Islet precursor cell (in vitro differentiated cells): ENCODE measurements around the gene TIMM10.
"Not testable (repeated sequence)": the region's sequence is repeated elsewhere in the genome, so short reads cannot be mapped to it uniquely, and the experiment has no call there.

Experiments used
- DNase-seq: peaks from one replicate; pipeline ENCODE4 v3.0.0-alpha.2; 2018

TIMM10 gene

GRCh38 chr11:57541169-57541568, 10.6 kb upstream of the TIMM10 start:
- DNase-seq, result no peak

DNA sequence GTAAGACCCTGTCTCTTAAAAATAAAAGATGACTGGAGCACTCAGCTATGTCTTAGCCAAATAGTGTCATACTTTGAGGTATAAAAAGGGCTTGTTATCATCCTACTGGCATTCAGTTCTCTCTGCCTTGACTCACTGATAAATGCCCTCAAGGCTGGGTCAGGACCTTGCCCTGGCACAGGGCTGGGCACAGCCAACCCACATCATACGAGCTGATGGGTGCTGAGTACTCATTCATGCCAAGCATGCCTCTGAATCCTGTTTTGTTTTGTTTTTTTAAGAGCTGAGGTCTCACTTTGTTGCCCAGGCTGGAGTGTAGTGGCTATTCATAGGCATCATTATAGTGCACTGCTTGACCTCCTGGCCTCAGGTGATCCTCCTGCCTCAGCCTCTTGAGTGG, 8.8 kb upstream of the TIMM10 start:
- no peak for DNase-seq

DNA sequence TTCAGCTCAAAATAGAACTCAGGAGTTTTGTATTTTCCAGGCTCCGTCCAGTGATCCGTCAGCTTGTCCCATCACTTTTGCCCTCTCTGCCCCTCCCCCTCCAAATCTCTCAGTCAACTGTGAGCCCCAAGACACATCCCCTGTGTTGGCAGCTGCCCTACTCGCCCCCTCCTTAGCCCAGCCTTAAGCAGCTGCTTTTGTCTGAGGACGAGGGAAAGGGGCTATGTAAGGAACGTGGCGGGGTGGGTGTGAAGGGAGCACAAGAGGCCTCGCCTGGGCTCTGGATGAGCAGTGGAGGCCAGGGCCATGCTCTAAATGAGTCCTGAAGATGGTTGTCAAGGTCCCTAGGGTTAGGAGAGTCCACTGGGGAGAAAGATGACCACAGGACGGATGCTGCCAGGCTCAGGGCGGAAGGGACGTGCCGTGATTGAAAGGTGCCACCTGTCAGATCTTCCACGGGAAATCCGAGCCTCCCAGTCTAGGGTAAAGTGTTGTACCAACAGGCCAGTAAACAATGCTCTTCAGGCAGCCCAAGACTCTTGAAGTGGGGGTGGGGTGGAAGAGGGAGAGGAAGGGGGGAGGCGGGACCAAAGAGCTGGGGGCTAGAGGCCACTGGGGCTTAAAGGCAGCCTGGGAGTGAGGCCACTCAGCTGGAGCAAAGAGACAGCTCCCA, 6.5 kb upstream of the TIMM10 start, which contains the start of gene SMTNL1:
Gene SMTNL1 (plus strand): TSS at position 649 of the 673 bp plus-strand sequence. CDS start 5,048 bp downstream, outside the sequence.
- DNase-seq, result no peak

DNA sequence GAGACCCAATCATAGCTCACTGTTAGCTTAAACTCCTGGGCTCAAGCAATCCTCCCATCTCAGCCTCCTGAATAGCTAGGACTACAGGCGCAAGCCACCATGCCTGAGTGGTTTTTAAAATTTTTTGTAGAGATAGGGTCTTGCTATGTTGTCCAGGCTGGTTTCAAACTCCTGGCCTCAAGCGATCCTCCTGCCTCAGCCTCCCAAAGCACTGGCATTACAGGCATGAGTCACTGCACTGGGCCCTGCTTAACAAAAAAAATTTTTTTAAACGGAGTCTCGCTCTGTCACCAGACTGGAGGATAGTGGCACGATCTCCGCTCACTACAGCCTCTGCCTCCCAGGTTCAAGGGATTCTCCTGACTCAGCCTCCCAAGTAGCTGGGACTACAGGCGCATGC, 3.9 kb upstream of the TIMM10 start:
- DNase-seq, result not testable (repeated sequence)

DNA sequence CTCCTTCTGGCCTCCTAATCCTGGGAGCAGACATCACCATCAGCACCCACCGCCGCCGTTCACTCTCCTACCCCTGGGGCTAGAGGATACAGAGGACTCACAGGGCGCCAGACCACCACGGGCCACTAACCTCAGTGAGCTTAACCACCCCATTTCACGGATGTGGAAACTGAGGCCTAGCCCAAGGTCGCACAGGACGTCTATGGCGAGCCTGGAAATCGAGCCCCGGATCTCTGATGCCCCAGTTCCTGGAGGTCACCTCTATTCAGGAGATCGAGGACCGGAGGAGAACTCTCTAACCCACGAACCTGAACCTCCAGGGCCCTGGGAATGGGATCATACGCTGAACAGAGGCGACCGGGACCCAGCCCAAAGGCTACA, 349 bp downstream of the TIMM10 start:
- no peak for DNase-seq

- no peak for DNase-seq
These were observed 1.5 kb downstream of the TIMM10 start for GRCh38 chr11:57529012-57529411.

GRCh38 chr11:57527056-57527631, 3.4 kb downstream of the TIMM10 start:
- DNase-seq, result peak; percentile 82

DNA sequence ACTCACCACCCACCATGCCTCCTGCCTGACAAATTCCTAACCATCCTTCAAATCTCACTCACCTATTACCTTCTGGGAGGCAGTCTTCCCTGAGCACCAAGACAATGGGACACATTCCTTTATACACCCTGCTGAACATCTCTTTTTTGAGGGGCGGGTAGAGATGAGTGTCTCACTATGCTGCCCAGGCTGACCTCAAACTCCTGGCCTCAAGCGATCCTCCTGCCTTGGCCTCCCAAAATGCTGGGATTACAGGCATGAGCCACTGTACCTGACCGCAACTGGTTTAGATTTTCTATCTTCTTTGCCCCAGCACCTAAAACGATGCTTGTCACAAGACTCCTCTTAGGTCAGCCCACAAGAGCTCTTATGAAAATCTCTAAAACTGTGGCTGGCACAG, 7.1 kb downstream of the TIMM10 start:
- DNase-seq, result no peak

GRCh38 chr11:57521116-57521515, 9.4 kb downstream of the TIMM10 start:
- no peak for DNase-seq

- no peak for DNase-seq
These were observed 14.5 kb downstream of the TIMM10 start for GRCh38 chr11:57516061-57516443.

DNA sequence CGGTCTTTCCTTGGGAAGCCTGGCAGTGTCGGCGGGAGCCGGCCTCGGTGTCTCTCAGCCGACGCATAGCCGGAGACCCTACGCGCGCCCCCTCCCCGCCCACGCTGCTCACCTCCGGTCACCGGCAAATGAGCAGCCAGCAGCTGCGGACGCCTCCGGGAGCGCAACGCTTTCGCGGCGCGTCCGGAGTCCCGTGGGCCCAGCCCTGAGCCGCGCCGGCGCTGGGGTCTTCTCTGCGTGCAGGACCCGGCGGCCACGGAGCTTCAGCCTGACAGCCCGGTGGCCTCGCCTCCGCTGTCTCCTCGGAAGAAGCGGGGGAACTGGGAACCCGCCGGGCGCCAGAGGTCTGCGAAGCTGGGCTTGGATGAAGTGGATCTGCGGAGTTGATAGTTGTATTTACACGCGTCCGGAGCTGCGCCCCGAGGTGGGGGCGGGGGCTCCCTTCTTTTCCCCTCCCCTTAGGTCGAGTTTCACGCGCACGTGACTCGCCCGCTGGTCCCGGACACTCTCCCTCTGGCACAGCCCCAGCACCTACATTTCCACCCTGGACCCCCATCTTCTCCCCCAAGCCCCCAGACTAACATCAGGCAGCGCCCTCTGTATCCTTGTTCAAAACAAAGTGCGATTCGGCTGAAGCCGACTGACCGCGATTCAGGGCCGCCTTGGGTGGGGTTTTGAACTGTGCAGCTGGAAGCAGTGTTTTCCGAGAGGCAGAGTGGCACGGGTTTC, 15.1 kb downstream of the TIMM10 start, which contains the start of gene SLC43A1:
Gene SLC43A1 (minus strand): TSS at position 371 of the 729 bp plus-strand sequence. CDS start 1,591 bp downstream, outside the sequence.
- peak; percentile 63 for DNase-seq

- peak; percentile 63 for DNase-seq
These were observed 15.8 kb downstream of the TIMM10 start for GRCh38 chr11:57514538-57515331.

GRCh38 chr11:57513911-57514537, 16.5 kb downstream of the TIMM10 start:
- peak; percentile 68 for DNase-seq

DNA sequence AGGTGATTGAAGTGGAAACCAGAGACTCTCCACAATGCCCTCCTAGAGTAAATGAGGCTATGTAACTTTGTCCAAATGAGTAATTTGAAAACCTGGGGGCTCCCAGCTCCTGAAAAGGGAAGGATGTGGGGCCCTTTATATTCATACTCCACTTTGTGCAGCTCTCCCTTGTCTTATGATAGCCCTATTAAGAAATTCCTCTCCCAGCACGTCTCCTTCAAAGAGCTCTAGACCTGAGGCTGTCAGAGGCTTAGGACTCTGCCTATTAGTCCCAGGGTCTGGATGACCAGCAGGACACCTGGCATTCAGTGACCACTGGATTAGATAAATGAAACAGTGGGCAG, 17.1 kb downstream of the TIMM10 start:
- no peak for DNase-seq

GRCh38 chr11:57512646-57513451, 17.7 kb downstream of the TIMM10 start:
- DNase-seq, result no peak

GRCh38 chr11:57511741-57512430, 18.7 kb downstream of the TIMM10 start:
- DNase-seq, result no peak

DNA sequence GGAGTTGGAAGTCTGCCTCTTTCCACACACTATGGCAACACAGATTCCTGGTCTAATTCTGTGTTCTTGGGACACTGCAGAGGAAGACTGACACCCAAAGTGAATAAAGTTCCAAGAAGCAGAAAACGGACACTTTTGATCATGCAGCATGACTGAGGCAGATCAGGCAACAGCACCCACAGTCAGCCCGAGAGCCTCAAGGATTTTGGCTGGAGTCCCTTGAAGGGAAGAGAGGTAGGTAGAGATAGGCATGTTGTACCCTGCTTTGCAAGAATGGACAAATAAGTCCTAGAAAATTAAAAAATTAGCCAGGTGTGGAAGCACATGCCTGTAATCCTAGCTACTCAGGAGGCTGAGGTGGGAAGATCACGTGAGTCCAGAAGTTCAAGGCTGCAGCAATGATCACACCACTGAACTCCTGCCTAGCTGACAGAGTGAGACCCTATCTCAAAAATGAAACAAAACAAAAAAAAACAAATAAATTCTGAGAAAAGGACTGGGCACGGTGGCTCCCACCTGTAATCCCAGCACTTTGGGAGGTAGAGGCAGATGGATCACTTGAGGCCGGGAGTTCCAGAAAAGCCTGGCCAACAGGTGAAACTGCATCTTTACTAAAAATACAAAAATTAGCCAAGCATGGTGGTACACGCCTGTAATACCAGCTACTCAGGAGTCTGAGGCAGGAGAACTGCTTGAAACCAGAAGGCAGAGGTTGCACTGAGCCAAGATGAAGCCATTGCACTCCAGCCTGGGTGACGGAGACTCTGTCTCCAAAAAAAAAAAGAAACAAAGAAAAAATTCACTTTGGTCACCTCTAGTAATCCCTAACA, 22.0 kb downstream of the TIMM10 start:
- DNase-seq, result no peak

GRCh38 chr11:57506522-57506921, 24.0 kb downstream of the TIMM10 start:
- no peak for DNase-seq

- DNase-seq, result no peak
These were observed 26.0 kb downstream of the TIMM10 start for GRCh38 chr11:57504511-57504910.

- no peak for DNase-seq
These were observed 27.7 kb downstream of the TIMM10 start for GRCh38 chr11:57502870-57503269.
